Limb (tissue), 2 donors: ENCODE data around the gene GOLGA6D.
"Not testable (repeated sequence)": the region's sequence is repeated elsewhere in the genome, so short reads cannot be mapped to it uniquely, and the experiment has no call there.

Experiments
- DNase-seq, 2 donors: peaks; one replicate each; pipeline ENCODE4 v3.0.0-alpha.2; 2016; ENCODE audit errors: extremely low spot score in 2 of 2

GOLGA6D gene

DNA sequence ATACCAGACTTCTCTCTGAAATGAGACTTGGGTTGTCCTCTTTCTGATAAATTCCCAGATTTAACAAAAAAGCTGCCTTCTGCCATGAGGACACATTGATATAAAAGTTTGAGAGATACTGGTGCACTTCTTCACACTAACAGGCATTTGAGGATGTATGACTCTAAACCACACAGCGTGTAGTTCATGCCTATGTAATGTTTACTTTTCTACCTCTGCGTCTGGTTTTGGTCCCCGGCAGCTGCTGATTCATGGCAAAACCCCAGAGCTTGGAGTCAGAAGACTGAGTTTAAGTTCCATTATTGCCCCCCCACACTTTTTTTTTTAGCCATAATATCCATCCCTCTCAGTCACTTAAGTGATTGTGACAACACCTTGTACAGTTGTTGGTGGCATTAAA is 1.5 kb downstream of the GOLGA6D start:
- DNase-seq: not testable (repeated sequence)

DNA sequence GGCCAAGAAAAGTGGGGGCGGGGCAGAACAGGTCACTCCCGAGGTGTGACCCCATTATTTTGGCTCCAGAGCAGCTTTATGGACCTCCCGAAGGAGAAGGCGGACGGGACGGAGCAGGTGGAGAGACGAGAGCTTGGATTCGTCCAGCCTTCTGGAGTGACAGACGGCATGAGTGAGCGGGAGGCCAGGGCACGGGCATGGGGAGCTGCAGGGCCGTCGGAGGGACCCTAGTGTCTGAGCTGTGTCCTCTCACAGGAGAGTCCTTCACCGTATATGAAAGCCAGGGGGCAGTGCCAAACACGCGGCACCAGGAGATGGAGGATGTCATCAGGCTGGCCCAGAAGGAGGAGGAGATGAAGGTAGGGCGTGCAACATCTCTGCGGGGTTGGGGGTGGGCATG is 11.0 kb downstream of the GOLGA6D start:
- DNase-seq: not testable (repeated sequence)

DNA sequence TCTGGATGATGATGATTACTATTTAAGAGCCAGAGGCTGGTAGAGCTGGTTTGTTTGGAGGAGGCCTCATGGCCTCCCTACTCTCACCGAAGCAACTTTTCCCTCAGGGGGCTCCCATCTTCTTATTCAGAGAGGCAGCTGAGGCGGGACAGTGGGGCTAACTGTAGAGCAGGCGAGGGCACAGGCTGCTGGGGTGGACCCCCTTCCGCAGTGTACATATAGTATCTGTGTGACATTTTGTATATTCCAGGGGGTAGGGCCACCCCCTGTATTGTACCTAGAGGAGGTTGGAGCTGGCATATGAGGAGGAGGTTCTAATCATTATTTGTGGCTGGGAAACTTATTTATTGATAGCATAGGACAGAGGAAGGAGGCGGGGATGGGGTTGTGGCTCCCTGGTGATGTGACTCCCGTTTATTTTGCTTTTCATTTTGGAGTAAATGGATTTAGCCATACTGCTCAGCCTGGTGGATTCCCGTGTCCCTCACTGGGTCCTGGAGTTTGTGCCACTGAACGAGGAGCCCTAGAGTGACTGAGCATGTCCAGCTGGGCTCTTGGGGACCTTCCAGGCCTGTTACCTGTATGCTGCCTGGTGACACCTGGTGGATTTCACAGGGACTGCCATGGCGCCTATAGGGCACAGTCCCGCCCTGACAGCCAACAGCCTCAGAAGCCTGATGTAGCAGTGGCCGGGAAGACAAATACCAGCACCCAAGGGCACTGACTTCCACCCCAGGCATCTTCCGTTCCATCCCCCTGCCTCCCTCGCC is 16.1 kb downstream of the GOLGA6D start:
- DNase-seq: not testable (repeated sequence)

- not testable (repeated sequence) for DNase-seq
Measured at GRCh38 chr15:75299311-75299688, 16.7 kb downstream of the GOLGA6D start.

DNA sequence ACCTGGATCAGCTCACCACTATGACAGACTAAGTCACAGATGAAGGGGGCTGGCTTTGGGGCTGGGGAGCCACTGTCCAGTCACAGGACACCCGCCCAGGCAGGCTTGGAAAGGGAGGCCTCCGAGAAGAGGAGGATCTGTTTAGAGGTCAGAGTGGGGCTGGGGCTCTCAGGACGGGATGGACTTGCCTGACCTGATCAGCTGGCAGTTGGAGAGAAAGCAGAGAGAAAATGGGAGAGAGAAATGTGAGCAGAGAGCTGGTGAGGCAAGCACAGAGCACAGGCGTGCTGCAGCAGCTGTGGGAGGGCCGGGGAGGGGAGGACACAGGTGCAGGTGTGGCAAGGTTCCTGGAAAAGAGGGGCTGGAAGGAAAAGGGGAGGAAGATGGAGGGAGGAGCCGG is 17.4 kb downstream of the GOLGA6D start:
- not testable (repeated sequence) for DNase-seq

GRCh38 chr15:75302318-75302717 is 19.7 kb downstream of the GOLGA6D start:
- no peak for DNase-seq

DNA sequence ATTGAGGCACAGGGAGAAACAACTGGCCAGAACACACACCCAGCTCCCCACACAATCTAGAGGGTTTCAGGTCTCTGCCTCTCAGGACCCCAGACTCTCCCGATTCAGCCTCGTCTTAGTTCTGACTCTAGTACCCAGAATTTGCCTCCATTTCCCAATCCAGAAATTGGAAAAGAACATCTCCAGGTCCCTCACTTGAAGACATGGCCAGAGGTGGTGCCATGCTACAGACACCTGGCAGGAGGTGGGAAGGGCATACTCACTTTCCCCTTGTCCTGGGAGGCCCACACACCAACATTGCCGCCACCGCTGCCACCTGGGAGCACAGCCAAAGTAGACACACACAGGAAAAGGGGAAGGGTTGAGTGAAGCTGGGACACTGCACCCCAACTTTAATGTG is 20.1 kb downstream of the GOLGA6D start:
- not testable (repeated sequence) for DNase-seq

DNA sequence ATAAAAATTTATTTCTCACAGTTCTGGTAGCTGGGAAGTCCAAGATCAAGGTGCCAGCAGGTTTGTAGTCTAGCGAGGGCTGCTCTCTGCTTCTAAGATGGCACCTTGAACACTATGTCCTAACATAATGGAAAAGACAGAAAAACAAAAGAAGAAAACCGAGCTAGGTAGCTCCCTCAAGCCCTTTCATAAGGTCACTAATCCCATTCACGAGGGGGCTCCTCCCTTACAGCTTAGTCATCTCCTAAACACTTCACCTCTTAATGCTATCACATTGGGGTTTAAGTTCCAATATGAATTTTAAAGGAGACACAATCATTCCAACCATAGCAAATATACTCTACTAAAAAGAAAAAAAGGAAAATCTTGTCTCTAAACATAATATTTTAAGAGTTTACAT is 23.6 kb downstream of the GOLGA6D start:
- DNase-seq: no peak

DNA sequence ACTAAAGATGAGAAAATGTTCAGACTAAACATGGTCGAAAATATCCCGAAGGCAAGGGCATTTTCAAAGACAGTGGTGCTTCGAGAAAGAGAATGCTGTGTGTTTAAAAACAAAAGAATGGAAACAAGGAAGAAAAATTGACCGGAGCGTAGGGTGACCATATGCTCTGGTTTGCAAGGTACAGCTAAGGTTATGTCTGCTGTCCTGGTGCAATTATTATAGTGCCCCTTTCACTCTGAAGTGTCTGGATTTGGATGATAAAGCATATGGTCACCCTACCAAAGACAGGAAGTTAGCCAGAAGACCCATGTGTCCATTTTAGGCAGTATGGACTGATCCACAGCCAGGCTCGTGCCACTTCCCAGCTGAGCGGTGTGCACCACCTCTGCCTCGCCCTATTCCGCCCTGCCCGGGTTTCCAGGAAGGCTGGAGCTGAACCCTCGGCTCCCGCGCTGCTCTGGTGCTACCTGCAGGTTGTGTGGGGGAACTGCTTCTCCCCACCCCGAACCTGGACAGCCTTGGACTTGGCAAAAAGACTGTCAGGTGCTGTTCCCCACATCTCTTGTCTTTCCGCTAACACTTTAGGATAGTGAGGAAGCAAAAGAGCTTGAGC is 25.2 kb downstream of the GOLGA6D start:
- DNase-seq: no peak

DNA sequence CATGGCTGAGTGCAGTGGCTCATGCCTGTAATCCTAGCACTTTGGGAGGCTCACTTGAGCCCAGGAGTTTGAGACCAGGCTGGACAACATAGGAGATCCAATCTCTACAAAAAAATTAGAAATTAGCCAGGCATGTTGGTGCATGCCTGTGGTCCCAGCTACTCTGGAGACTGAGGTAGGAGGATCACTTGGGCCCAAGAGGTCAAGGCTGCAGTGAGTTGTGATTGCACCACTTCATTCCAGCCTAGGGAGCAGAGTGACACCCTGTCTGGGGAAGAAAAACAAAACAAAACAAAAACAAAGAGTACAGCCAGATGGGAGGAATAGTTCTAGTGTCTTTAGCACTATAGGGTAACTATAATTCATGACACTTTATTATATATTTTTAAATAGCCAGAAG is 27.1 kb downstream of the GOLGA6D start:
- no peak for DNase-seq

- DNase-seq: not testable (repeated sequence)
Measured at GRCh38 chr15:75312548-75312947, 29.9 kb downstream of the GOLGA6D start.

DNA sequence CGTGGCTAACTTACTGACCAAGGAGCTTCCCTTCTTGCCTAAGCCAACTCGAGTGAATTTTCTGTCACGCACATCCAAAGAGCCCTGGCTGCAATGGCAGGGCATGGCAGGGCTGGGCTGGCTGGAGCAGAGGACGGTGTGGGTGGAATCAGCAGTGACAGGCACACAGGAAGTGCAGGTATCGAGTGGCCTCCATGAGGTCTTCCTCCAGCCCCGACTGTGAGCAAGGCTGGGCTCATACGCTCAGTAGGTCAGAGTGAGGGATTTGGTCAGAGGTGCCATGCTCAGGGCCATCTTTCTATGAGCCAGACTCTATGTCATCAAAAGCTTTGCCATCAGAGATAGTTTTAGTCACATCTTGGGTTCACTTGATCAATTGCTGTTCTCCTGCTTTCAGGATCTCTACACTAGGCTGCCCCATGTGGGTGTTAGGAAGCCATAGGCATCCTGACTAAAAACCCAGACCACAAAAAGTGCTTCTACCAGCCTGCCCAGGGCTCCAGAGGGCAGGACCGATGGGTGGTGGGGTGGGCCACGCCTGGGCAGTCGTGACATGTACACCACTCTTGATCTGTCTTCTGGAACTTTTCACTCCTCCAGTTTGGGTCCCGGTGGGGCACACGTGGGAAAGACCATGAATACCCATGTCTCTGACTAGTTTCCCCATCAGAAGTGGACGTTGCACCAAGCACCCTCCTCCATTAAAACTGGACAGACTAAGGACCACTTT is 30.6 kb downstream of the GOLGA6D start:
- no peak for DNase-seq

DNA sequence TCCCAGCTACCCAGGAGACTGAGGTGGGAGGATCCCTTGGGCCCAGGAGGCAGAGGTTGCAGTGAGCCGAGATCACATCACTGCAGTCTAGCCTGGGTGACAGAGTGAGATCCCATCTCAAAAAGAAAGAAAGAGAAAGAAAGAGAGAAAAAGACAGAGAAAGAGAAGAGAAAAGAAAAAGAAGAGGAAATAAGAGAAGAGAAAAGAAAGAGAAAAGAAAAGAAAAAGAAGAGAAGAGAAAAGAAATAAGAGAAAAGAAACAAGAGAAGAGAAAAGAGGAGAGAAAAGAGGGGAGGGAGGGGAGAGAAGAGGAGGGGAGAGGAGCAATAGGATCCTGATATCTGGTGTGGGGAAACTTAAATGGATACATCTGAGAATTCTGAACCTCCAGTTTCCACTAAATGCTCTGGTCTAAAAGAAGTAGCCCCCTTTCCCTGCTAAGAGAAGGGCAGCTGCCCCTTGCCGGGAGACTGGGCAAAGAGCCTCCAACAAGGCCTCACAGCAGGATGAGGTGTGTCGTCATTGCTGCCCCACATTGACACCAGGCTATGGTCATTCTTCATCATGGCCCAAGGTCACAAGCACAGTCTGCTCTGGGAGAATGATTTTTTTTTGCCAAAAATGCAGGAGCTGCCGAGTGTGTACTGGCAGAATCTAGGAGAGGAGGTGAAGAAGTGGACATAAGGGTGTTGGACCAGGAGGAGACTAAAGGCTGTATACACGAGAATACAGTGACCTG is 32.1 kb downstream of the GOLGA6D start:
- DNase-seq: no peak

DNA sequence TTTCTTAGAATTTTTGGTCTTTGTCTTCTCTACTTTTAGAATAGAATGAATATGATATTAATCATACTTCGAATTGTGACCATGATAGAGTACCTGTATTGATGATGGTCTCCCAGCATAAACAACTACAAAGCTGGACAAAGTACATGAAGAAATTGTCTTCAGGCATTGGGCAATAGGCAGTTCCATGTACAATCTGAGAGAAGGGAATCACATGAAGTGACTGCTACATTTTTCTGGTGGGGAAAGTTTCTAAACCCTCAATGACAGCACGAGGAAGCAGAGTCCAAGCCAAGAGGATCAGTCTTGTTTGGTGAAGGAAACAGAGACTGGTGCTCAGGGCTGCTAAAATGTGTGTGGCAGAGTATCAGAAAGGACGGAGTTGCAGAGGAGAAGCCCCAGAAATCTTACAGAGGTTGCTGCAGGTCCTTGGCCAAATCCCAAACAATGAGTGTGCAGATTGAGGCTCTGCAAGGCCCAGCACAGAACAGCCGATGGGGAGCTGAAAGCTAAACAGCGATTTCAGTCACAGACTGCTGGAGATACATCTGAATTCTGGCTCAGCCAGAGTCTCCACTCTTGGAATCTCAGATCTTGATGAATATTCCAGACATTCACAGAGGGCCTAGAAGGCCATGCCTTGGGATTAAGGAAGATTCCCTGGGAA is 36.7 kb downstream of the GOLGA6D start:
- not testable (repeated sequence) for DNase-seq

DNA sequence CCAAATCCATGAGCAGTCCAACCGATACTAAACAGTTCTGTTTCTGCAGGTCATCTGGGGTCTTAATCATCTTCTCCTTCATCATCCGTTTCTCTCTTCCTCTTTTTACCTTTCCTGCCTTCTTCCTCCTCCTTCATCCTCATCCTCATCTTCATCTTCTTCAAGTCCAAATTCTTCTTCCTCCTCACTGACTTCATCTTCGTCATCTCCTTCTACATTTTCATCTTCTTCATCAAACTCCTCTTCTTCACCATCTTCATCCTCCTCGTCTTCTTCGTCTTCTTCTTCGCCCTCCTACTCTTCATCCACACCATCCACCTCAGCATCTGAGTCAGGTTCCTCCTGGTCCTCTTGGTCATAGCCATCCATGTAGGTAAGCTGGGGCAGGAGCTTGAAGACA is 39.1 kb downstream of the GOLGA6D start:
- DNase-seq: no peak

GRCh38 chr15:75325922-75326321 is 43.3 kb downstream of the GOLGA6D start:
- DNase-seq: no peak

- DNase-seq: no peak
Measured at GRCh38 chr15:75327005-75327404, 44.4 kb downstream of the GOLGA6D start.

DNA sequence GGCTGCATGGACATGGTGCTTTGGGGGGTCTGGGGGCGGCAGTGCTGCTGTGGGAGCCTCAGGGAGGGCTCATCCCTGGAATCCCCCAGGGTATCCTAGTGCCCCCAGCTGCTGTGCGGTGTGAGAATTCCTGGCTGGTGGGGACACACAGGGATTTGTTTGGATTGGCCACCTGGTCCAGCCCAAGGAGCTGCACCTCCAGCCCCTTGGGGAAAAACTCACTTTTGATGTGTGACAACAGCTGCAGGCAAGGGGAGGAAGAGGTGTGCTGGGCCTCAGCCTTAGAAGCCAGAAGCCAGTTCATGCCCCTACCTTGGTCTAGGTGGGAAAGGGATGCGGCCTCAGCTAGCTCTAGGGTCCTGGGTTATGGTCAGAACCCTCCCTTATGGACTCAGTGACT is 44.9 kb downstream of the GOLGA6D start:
- DNase-seq: no peak

GRCh38 chr15:75328493-75329314 is 46.1 kb downstream of the GOLGA6D start:
- DNase-seq: no peak

GRCh38 chr15:75329571-75329970 is 46.9 kb downstream of the GOLGA6D start:
- DNase-seq: no peak
